Endothelial cell of umbilical vein (primary cell): ENCODE measurements around the gene GALNT10. TPM values are rescaled to one million over a fixed set of nuclear protein-coding genes. Genes with fewer than 3 reads are reported as not detected.
A peak's percentile ranks its signal among the peaks of the same experiment; 100 is the strongest.

Experiments
- BruUV-seq: library from RNA; stranded (reverse); fragments of 400-500 nt; replicated peaks from 2 replicates; lab custom pipeline; 2021; lab: Mats Ljungman, UMichigan
- CTCF ChIA-PET: fragments of 300-600, 350-600 bp; sonication (Branson Sonifier 250); formaldehyde crosslinking; loops from one replicate; lab custom pipeline; 2021; ENCODE audit warnings: antibody characterized with exemption, inconsistent platforms; lab: Charles Lee
- POLR2A ChIA-PET: fragments of 300-600, 350-600 bp; sonication (Branson Sonifier 250); formaldehyde crosslinking; loops from one replicate; lab custom pipeline; 2021; ENCODE audit warnings: antibody characterized with exemption, inconsistent platforms; lab: Charles Lee
- DNase-seq: peaks from one replicate; pipeline ENCODE4 v3.0.0-alpha.2; 2011; ENCODE audit warnings: low read depth, low spot score
- FAIRE-seq: peaks from 2 replicates; lab custom pipeline; 2011; peaks lifted over from hg19 to GRCh38; lab: Jason Lieb, UNC
- H2AFZ ChIP-seq: 2 replicates; pipeline ENCODE4 v1.6.0; 2012; ENCODE audit warnings: low read depth, low read length, control low read depth, inconsistent platforms
- H3K27ac ChIP-seq: 2 replicates; pipeline ENCODE4 v1.5.1; 2011; ENCODE audit warnings: low read depth, mild to moderate bottlenecking, control low read depth, low read length, moderate library complexity; ENCODE audit not compliant: insufficient read depth
- H3K27me3 ChIP-seq, 2 experiments: 2 replicates each; pipeline versions ENCODE4 v1.6.0 to v1.6.1; 2011; ENCODE audit warnings: low read length in 2 of 2, mixed read lengths in 1 of 2; ENCODE audit not compliant: control insufficient read depth in 2 of 2, insufficient read depth in 2 of 2
- H3K36me3 ChIP-seq, 2 experiments: 2 replicates in 1 of 2; 3 replicates in 1 of 2; pipeline ENCODE4 v1.5.1; 2011; ENCODE audit warnings: low read length in 2 of 2, mild to moderate bottlenecking in 1 of 2, moderate library complexity in 1 of 2; ENCODE audit not compliant: control insufficient read depth in 2 of 2, insufficient read depth in 2 of 2; ENCODE audit errors: extremely low read depth in 1 of 2
- H3K4me1 ChIP-seq: 3 replicates; pipeline ENCODE4 v1.5.1; 2011; ENCODE audit warnings: mild to moderate bottlenecking, low read length; ENCODE audit not compliant: control insufficient read depth, insufficient read depth; ENCODE audit errors: extremely low read depth
- H3K4me2 ChIP-seq: 2 replicates; pipeline ENCODE4 v1.6.1; 2011; ENCODE audit warnings: low read length, control low read depth, mixed read lengths; ENCODE audit not compliant: insufficient read depth
- H3K4me3 ChIP-seq, 3 experiments: fragments of 200-600 bp in 1 of 3; sonication (generic), shearing (Covaris generic) in 1 of 3; replicated peaks in 1 of 3; 2 replicates each; pipeline ENCODE4 v1.5.1; 2011 to 2016; ENCODE audit warnings: control low read depth in 3 of 3, low read length in 3 of 3, mild to moderate bottlenecking in 2 of 3, inconsistent platforms in 1 of 3, low read depth in 1 of 3, moderate library complexity in 1 of 3; ENCODE audit not compliant: insufficient read depth in 1 of 3
- H3K79me2 ChIP-seq: 2 replicates; pipeline ENCODE4 v1.6.0; 2012; ENCODE audit warnings: low read length, inconsistent platforms; ENCODE audit not compliant: control insufficient read depth, insufficient read depth
- H3K9ac ChIP-seq: replicated peaks from 2 replicates; pipeline ENCODE3; 2011; ENCODE audit warnings: low read length, control low read depth; ENCODE audit not compliant: insufficient read depth; ENCODE audit errors: extremely low read depth
- H3K9me1 ChIP-seq: replicated peaks from 3 replicates; pipeline ENCODE4 v1.6.0; 2011; ENCODE audit warnings: mild to moderate bottlenecking, low read length; ENCODE audit not compliant: control insufficient read depth, insufficient read depth; ENCODE audit errors: extremely low read depth
- H3K9me3 ChIP-seq: replicated peaks from 2 replicates; pipeline ENCODE4 v1.5.1; 2012; ENCODE audit warnings: low read length, inconsistent platforms; ENCODE audit not compliant: control insufficient read depth, insufficient read depth
- H4K20me1 ChIP-seq: replicated peaks from 2 replicates; pipeline ENCODE3; 2011; ENCODE audit warnings: mild to moderate bottlenecking, low read length; ENCODE audit not compliant: control insufficient read depth, insufficient read depth; ENCODE audit errors: extremely low read depth
- EZH2 ChIP-seq: IDR thresholded peaks from 2 replicates; pipeline ENCODE4 v1.6.1; 2012; ENCODE audit warnings: borderline replicate concordance, low read depth, mild to moderate bottlenecking, moderate library complexity, low read length, inconsistent platforms; ENCODE audit not compliant: severe bottlenecking
- FOS ChIP-seq: IDR thresholded peaks from 2 replicates; pipeline ENCODE4 v1.6.1; 2011; ENCODE audit warnings: mild to moderate bottlenecking, low read length, moderate library complexity, borderline replicate concordance; ENCODE audit not compliant: insufficient read depth
- GATA2 ChIP-seq: IDR thresholded peaks from 2 replicates; pipeline ENCODE4 v1.7.0; 2011; ENCODE audit warnings: low read depth, mild to moderate bottlenecking, moderate library complexity, mixed read lengths, low read length; ENCODE audit not compliant: insufficient read length, insufficient read depth
- JUN ChIP-seq: IDR thresholded peaks from 2 replicates; pipeline ENCODE4 v1.6.1; 2011; ENCODE audit warnings: borderline replicate concordance, low read depth; ENCODE audit not compliant: insufficient read length, insufficient read depth
- MYC ChIP-seq: IDR thresholded peaks from one replicate; pipeline ENCODE4 v1.6.1; 2011; ENCODE audit warnings: mild to moderate bottlenecking, low read depth, low read length
- POLR2A ChIP-seq: IDR thresholded peaks from 2 replicates; pipeline ENCODE4 v1.6.1; 2012; ENCODE audit warnings: low read depth, mild to moderate bottlenecking, control low read depth, low read length
- POLR2AphosphoS5 ChIP-seq: IDR thresholded peaks from 2 replicates; pipeline ENCODE4 v1.6.1; 2012; ENCODE audit warnings: low read depth, mild to moderate bottlenecking, control low read depth, low read length, moderate library complexity; ENCODE audit not compliant: insufficient read depth
- dilution Hi-C: fragments of 300-500 bp; cut with MboI; formaldehyde crosslinking; loops from one replicate; pipeline ENCODE4 v1.15.0; 2019; ENCODE audit warnings: low sequenced_read_pairs; ENCODE audit not compliant: extremely low pct_ligation_motif_present
- intact Hi-C: fragments of 100-400 bp; cut with micrococcal nuclease; formaldehyde crosslinking; loops from one replicate; pipeline ENCODE4 v1.10.0; 2022
- polyA plus RNA-seq, 4 experiments: library from polyadenylated mRNA; depleted of rRNA in 3 of 4; stranded (reverse) in 3 of 4; unstranded in 1 of 4; fragments of >200 nt; gene quantifications; 2 replicates each; pipeline versions ENCODE4 v1.2.1 to v1.2.3, GENCODE V29; 2011 to 2012; ENCODE audit warnings: missing spikeins in 1 of 4
- total RNA-seq: library from RNA; stranded (reverse); gene quantifications from 2 replicates; pipeline ENCODE4 v1.2.3, GENCODE V29; 2021
- TF ChIP-seq, protein P1 (sequence below), 2 donors: IDR thresholded peaks; 1 replicate in 1 of 2; 2 replicates in 1 of 2; pipeline ENCODE4 v1.5.1; 2011; ENCODE audit warnings: low read length in 2 of 2, mild to moderate bottlenecking in 2 of 2, moderate library complexity in 2 of 2, control low read depth in 1 of 2, inconsistent platforms in 1 of 2, low read depth in 1 of 2; ENCODE audit not compliant: insufficient read depth in 1 of 2; ENCODE audit errors: extremely low read depth in 1 of 2
- TF ChIP-seq, protein P2 (sequence below): IDR thresholded peaks from 2 replicates; pipeline ENCODE4 v1.6.1; 2011; ENCODE audit not compliant: insufficient read depth, insufficient read length

Gene GALNT10
- total and polyA plus RNA-seq, 2 donors (not counting 3 experiments of a cell fraction or from before 2014, with no cell fraction given) = 70.2 to 77.6 TPM

DNA sequence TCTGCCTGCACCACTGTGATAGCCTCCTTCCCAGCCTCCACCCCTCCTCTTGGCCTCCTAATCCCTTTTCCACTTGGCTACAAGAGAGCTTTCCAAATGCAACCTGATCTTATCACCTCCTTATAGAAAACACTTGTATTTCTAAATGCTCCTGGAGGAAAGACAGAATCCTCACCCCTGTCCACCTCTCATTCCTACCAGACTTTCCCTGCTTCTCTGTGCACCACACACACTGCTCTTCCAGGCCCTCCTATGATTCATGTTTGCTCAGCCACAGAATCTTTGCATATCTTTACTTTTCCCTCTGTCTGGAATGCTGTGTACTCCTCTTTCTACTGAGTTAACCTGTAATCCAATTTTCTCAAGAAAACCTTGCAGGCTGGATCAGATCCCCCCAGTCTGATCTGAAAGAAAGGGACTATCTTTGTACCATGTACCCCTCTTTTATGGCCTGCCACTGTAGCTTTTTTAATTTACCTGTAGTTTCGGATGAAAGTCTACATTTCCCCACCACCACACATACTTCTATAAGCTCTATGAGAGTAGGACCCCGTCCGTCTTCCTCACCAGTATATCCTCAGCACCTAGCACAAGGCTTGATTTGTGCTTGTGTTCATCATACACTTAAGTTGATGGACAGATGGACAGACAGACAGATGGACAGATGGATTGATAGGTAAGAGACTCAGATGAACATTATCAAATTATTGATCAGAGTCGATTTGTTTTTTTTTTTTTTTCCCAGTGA, 95.3 kb downstream of the GALNT10 start:
- intact Hi-C loops = loop anchor here (2.0 to 10.0 kb wide), 6 partner anchors 65 to 711 kb away; partner anchors contain the start of genes CNOT8, FAM114A2, FAXDC2 and MFAP3
- peaks cover 13% of the 10 kb centered on the region for H3K79me2 ChIP-seq
- peak; percentile 42 for FAIRE-seq

DNA sequence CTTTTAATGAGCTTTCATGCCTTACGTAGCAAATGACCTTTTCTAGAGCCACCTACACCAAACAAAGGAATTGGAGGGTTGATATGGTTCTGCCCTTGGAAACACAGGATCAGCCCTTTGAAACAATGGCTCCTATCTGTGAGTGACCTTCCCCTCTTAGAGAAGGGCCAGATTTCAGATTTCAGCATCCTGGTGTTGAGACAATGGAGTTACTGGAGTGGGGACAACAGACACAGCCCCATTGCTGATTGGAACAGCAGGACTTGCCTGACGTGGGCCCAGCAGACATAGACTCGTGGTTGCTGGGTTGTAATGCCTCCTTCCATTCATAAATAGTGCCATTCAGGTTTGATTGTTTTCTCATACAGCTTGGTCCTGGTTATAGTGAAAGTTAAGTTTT, 96.0 kb downstream of the GALNT10 start:
- Histone ChIP-seq H3K36me3 (no peaks in the 10 kb centered on the region), H2AFZ (peak overlapping the region; percentile 7), H3K4me2 (peak overlapping the region; percentile 78), H3K79me2 (peaks cover 16% of the 10 kb centered on the region), H4K20me1 (no peaks in the 10 kb centered on the region), H3K9me1 (no peaks in the 10 kb centered on the region), H3K27me3 (no peaks in the 10 kb centered on the region), H3K9me3 (no peaks in the 10 kb centered on the region), H3K4me3 (no peak overlapping the region), H3K4me1 (peaks cover 43% of the 10 kb centered on the region), H3K9ac (peak overlapping the region; percentile 47), H3K27ac (peak overlapping the region; percentile 95)
- TF ChIP-seq, protein P1, sequence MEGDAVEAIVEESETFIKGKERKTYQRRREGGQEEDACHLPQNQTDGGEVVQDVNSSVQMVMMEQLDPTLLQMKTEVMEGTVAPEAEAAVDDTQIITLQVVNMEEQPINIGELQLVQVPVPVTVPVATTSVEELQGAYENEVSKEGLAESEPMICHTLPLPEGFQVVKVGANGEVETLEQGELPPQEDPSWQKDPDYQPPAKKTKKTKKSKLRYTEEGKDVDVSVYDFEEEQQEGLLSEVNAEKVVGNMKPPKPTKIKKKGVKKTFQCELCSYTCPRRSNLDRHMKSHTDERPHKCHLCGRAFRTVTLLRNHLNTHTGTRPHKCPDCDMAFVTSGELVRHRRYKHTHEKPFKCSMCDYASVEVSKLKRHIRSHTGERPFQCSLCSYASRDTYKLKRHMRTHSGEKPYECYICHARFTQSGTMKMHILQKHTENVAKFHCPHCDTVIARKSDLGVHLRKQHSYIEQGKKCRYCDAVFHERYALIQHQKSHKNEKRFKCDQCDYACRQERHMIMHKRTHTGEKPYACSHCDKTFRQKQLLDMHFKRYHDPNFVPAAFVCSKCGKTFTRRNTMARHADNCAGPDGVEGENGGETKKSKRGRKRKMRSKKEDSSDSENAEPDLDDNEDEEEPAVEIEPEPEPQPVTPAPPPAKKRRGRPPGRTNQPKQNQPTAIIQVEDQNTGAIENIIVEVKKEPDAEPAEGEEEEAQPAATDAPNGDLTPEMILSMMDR (IDR thresholded peaks at IDR 0.05; ENCODE audit: extremely low read depth in 1 of 2, insufficient read depth in 1 of 2, low read depth in 1 of 2, low read length in 2 of 2) = no peak
- TF ChIP-seq FOS = no peak
- no peak for TF ChIP-seq JUN
- TF ChIP-seq POLR2AphosphoS5 = no peak
- TF ChIP-seq, protein P2, sequence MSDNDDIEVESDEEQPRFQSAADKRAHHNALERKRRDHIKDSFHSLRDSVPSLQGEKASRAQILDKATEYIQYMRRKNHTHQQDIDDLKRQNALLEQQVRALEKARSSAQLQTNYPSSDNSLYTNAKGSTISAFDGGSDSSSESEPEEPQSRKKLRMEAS = no peak
- no peak for TF ChIP-seq EZH2
- no peak for TF ChIP-seq POLR2A
- TF ChIP-seq GATA2 = no peak
- TF ChIP-seq MYC = no peak
- BruUV-seq = TSS peak; percentile 98
- no peak for FAIRE-seq
- ChIA-PET CTCF (interaction anchor here (0.7 to 4.6 kb wide), 13 partner anchors 9 to 119 kb away, joined by 3 to 31 read pairs (median 4); partner anchors contain the start of gene GALNT10), POLR2A (interaction anchor here (1.1 to 2.2 kb wide), 5 partner anchors 9 to 108 kb away, joined by 3 to 12 read pairs (median 3); partner anchors contain the start of gene GALNT10)
- peak; percentile 73 for DNase-seq
- dilution Hi-C loops (no loop called here), intact Hi-C loops (loop anchor here (2.0 to 10.0 kb wide), 6 partner anchors 66 to 711 kb away; partner anchors contain the start of genes CNOT8, FAM114A2, FAXDC2 and MFAP3)

More for the DNA sequence above, 95.3 kb downstream of the GALNT10 start:
- peak; percentile 4 for TF ChIP-seq JUN
- peak; percentile 51 for TF ChIP-seq FOS
- TF ChIP-seq POLR2AphosphoS5 = no peak
- TF ChIP-seq GATA2 = peak; percentile 38
- Histone ChIP-seq H3K27me3 (no peaks in the 10 kb centered on the region), H3K9me3 (no peaks in the 10 kb centered on the region), H3K4me3 (no peak overlapping the region), H2AFZ (no peak overlapping the region), H3K27ac (peak overlapping the region; percentile 95), H3K9ac (peak overlapping the region; percentile 47), H3K36me3 (no peaks in the 10 kb centered on the region), H3K4me2 (peak overlapping the region; percentile 78), H3K4me1 (peaks cover 43% of the 10 kb centered on the region), H3K9me1 (no peaks in the 10 kb centered on the region), H4K20me1 (no peaks in the 10 kb centered on the region)
- ChIA-PET CTCF (interaction anchor here (0.7 to 4.6 kb wide), 9 partner anchors 12 to 119 kb away, joined by 3 to 31 read pairs (median 4); partner anchors contain the start of gene GALNT10), POLR2A (interaction anchor here (1.0 to 1.5 kb wide), 2 partner anchors 88 to 96 kb away, joined by 3 read pairs; partner anchors contain the start of gene GALNT10)
- dilution Hi-C loops = no loop called here
- DNase-seq = peak; percentile 59
- BruUV-seq = no TSS peak
